ENCODE measurements around the gene RNASET2.

DNA sequence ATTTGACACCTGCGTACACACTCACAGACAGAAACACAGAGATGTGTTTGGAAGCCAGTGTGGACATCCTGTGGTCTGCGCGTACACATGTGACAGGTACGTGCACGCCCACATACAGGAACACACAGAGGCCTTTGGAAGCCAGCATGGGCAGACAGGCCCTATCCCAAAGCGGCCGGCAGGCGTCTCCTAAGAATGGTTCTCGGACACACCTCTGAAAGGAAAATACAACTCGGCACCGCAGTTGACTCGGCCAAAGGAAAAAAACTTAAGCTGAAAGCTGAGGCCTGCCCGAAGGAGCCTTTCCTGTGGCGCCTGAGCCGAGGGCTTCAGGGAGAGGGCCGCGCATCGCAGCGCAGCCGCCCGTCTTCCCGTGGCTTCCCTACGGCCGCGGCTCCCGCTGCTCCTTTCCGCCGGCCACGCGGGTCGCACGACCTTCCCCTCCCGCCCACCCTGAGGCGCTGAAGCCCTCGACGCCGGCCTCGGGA lies 41.5 kb upstream of the RNASET2 start:
- TF ChIP-seq, protein P1, sequence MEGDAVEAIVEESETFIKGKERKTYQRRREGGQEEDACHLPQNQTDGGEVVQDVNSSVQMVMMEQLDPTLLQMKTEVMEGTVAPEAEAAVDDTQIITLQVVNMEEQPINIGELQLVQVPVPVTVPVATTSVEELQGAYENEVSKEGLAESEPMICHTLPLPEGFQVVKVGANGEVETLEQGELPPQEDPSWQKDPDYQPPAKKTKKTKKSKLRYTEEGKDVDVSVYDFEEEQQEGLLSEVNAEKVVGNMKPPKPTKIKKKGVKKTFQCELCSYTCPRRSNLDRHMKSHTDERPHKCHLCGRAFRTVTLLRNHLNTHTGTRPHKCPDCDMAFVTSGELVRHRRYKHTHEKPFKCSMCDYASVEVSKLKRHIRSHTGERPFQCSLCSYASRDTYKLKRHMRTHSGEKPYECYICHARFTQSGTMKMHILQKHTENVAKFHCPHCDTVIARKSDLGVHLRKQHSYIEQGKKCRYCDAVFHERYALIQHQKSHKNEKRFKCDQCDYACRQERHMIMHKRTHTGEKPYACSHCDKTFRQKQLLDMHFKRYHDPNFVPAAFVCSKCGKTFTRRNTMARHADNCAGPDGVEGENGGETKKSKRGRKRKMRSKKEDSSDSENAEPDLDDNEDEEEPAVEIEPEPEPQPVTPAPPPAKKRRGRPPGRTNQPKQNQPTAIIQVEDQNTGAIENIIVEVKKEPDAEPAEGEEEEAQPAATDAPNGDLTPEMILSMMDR (IDR thresholded peaks at IDR 0.05; ENCODE audit: low read length) = peak; percentile 11; the same call in 1 of the 2 replicates
- no peak for TF ChIP-seq EZH2 (IDR thresholded peaks at IDR 0.05; ENCODE audit: borderline replicate concordance, low read length)

Data from OCI-LY1 (cell line).